Breast epithelium (tissue), 3 donors: ENCODE results near the gene IKBKG.

Experiments used
- CTCF ChIP-seq, 3 donors: fragments of 450-650 bp; IDR thresholded peaks; one replicate each; pipeline ENCODE4 v1.5.1; 2016 to 2017; ENCODE audit warnings: antibody characterized with exemption in 3 of 3, mild to moderate bottlenecking in 3 of 3, moderate library complexity in 3 of 3
- POLR2A ChIP-seq: fragments of 450-650 bp; IDR thresholded peaks from one replicate; pipeline ENCODE4 v1.6.1; 2016; ENCODE audit warnings: antibody characterized with exemption, mild to moderate bottlenecking, moderate library complexity

- TF ChIP-seq CTCF (IDR thresholded peaks at IDR 0.05): no peak
- no peak for TF ChIP-seq POLR2A
These were observed 45.1 kb downstream of the IKBKG start for GRCh38 chrX:154592505-154592904.
